GM18870 (cell line): ENCODE data around the gene FBN2.
"Not testable (repeated sequence)": the region's sequence is repeated elsewhere in the genome, so short reads cannot be mapped to it uniquely, and the experiment has no call there.

ENCODE experiments used
- ATAC-seq: cut with Tn5 transposase; IDR thresholded peaks from one replicate; pipeline ENCODE4 v1.9.1; 2021; ENCODE audit warnings: moderate library complexity; ENCODE audit not compliant: unreplicated experiment

FBN2 gene

DNA sequence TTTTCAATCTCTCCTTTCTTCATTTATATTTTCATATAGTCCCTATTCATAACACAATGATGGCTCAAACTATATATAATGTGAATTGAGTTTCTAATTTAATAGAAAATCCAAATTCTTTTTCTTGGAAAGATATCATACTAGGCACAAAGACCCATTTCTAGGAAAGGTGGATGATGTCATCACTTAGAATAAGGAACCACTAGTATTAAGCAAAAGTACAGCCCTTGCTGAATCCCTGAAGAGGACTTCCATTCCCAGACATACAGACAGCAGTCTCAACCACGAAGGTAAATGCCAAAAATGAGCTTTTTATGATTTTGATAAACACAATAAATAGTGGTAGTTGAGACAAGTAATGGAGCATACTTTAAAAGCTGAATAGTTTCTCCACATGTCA, 210.0 kb downstream of the FBN2 start:
- no peak for ATAC-seq

DNA sequence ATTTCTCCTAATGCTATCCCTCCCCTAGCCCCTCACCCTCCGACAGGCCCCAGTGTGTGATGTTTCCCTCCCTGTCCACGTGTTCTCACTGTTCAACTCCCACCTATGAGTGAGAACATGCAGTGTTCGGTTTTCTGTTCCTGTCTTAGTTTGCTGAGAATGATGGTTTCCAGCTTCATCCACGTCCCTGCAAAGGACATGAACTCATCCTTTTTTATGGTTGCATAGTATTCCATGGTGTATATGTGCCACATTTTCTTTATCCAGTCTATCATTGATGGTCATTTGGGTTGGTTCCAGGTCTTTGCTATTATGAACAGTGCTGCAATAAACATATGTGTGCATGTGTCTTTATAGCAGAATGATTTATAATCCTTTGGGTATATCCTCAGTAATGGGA, 216.6 kb downstream of the FBN2 start:
- not testable (repeated sequence) for ATAC-seq

DNA sequence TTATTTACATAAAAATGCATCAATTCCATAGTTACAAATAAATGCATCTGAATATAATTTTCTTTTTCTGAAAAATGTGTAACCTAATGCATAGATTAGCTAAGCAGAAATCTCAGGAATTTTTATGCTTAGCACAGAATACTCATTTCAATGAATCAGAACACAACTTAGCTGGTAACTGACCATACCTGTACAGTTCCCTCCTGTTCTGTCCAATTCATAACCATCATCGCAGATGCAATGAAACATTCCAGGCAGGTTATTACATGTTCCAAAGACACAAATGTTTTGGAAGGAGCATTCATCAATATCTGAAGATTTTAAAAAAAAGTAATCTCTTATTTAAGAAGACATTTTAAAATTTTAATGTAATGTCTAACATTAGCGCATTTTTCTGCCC, 219.4 kb downstream of the FBN2 start:
- no peak for ATAC-seq

DNA sequence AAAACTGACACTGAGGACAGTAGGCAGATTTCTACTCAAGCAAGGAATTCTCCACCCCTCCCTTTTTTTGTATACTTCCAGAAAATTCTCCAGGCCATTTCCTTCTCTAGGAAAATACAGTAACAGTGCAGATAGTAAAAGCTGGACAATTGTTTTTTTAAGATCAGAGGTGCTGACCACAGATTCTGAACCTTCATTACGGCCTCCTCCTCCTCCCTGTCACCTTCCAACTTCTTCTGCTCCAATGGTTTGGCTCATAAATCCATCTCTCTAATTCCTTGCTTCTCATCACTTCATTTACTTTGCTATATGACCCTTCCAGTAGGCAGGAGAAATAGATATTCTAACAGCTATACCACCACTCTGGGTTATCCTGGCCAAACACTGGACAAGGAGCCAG, 220.6 kb downstream of the FBN2 start:
- ATAC-seq, result no peak

DNA sequence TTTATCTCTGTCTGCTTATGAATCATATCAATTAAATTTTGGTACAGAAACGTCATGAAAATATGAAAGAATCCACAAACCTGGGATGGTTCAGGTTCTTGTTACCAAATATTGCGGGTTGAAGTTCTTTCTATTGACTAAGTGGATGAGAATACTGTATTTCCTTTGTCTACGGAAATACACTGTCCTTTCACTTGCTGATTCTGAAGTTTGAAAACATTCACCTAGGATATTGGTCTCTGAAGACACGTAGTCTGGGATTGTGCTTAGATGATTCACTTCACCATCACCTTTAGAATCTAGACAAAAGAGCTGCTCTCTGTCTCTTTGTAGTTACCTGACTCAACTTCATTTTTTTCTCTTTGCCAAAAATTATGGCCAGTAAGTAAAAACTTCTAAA, 222.4 kb downstream of the FBN2 start:
- no peak for ATAC-seq

DNA sequence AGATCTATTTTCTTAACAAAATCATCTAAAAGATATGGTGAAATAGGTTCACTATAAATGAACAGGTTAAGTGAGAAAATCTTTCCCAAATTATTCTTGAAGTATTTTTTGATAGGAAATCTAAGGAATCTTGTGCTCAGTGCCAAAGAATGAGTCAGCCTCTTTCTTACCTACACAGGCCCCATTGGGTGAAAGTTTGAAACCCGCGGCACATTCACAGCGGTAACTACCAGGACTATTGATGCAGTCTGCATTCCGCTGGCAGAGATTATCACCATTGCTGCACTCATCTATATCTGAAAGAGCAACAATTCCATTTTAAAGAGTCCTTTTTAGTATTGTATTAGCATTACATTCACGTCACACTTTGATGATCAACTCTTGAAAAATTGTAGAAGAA, 232.7 kb downstream of the FBN2 start:
- ATAC-seq, result no peak

DNA sequence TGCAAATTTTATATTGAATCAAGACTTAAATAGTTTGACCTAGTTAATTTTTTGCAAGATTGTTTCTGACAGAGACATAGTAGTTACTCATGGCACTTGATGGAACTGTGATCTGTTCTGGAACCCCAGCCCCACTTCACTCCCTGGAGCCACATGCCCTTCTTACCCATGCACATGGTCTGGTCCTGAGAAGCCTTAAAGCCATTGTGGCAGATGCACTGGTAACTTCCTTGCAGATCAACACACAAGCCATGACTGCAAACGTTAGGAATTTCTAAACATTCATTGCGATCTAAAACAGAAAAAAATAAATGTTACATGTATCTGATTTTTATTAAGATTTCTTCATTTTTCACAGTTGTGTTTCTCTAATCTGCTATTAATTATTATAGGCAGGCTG, 233.3 kb downstream of the FBN2 start:
- no peak for ATAC-seq

DNA sequence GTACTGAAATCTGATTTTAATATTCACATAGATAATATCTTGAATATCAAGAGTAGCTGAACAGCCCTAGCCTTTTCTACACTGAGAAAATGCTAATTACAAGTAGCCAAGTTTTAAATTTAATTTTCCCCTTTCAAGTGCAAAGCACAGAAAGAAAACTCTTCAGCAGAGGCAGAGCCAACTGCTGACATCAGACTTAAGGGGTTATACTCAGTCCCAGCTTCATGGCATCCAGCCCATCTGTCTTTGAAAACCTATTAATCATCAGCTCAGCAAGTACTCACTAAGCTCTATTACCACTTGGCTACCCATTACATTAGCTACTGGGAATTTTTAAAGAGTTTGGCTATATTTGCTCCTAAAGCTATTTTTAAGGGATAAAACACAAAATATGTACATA, 234.0 kb downstream of the FBN2 start:
- no peak for ATAC-seq

DNA sequence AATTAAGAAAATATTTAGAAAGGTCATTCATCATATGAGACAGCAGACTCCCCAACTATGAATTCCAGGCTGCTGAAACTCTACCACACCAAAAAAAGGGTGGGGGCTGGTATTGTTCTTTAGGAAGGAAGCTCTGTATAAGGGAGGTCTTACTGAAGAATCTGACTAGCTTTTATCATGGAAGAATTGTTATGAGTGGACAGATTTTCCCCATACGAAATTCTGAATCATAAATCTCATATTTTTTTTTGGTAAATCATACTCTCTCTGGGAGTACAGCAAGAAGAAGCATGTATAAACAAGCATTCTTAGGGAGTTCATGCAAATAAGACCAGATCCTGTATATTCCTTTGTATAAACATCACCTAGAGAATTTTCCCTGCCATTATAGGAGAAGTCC, 234.5 kb downstream of the FBN2 start:
- no peak for ATAC-seq

DNA sequence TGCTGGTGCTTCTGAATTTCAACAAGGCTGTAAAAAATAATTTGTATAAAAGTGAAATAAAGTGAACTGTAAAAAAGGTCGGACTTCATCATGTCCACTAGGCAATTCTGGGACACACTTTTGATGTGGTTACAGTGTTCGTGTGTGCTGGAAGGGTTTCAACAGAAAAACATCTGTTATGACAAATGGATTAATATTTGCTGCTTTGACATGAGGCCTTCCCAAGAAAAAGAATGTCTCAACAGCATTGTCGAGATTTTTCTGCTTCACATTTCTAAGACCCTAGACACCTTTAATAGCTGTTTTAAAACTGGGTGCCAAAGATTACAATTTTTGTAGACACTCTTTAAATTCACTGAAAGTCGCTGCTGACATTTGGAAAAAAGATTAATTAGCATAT, 237.9 kb downstream of the FBN2 start:
- no peak for ATAC-seq

DNA sequence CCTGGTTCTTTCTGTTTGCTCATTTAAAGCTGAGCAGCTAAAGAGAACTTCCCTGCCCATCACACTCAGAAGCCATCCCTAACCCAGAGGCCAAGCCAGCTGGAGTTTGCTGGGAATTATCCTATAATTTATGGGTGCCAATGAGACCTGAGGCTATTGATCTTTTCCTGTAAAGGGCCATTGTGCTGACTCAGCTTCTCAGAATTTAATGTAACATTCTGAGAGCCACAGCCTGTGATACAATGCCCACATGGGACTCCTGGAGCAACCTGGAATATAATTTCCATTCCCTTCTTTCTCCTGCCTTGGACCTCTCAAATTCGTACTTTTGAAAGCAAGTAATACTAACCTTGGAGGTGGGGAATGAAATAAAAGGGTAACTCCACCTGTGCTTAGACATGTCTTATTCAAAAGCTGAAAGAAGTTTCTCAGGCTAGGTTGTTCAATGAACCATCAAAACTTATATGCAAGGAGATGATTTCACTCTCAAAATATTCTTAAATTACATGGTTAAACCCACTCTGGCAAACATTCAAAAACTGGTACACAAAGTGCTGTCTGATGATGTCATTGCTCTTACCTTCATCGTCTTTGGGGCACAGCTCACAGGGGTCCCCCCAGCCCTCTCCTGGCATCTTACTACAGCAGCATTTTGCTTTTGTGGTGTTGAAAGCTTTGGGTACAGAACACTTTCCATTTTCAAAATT, 247.7 kb downstream of the FBN2 start:
- no peak for ATAC-seq

DNA sequence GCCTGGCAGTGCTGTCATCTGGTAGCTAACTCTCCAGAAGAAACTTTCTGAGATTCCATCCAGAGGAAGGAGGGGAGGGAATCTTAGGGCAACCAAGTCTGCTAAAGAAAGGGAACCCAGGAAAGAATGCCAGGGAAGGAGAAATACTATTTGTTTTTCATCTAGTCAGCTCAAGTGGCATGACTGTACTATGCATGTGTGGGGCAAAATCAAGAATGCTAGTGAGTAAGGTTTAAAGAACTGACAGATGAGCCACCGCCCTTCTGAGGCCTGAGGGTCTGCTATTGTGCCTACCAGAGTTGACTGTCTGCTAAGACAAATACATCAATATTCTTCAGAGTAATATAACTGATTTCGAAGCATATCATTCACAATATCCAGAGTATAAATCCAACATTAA, 250.3 kb downstream of the FBN2 start:
- no peak for ATAC-seq

DNA sequence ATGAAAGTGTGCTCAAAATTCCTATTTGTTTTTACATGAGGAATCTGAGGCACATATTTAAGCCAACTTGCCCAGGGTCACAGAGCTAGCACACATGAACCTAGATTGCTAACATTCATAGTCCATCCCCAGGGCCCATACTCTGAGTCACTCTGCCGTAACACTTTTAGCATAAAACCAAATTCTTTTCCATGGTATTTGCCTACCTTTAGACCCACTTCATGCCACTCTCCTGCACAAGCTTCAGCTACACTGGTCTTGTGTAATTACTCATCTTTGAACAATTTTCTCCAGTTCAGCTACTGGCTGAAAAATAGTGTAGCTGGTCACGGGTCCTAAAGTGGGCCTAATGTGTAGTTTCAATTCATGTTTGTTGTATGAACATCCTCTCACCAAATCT, 253.8 kb downstream of the FBN2 start:
- no peak for ATAC-seq

DNA sequence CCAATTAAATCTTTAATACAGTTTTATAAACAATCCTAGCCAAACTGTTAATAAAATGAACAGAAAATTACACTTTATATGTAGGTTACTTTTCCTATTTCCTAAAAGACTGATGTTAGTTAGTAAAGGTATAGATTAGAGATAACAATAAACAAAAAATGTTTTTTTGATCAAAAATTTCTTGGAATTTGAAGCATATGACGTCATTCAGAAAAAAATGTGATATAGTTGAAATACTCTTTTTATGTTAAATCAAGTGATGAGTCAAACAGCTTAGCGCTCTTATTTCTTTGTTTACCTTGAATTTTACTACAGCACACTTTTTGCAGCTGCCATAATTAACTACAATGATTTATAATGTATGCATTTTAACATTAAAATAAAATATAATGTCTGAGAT, 258.7 kb downstream of the FBN2 start:
- ATAC-seq, result no peak

DNA sequence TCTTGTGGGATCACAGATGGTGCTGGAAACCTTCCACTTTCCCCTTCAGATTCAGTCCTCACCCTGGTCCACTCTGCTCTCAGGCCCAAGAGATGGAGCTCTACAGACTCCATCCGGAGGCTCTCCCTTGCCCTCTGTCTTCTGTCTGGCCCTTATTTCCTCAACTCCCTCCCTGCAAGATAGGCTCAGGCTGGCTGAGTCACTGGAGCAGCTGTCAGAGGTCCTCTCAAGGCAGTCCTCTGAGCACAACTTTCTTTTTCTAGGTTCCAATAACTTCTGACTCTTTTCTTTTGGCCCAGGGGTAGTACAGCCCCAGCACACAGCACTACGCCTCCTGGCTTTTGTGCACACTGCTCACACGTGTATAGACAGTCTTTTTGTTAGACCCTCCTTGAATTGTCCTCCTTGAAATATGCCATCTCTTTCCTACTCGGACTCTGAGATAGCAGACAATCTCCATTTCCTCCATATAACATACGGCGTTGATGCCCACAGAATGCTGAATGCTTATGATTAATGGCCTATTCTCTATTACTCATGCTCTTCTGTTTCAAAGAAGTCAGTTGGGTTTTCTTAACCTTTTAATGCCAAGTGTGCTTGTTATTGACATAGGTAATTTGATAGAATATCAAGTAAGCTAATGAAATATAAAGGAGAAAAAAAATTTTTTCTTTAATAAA, 261.4 kb downstream of the FBN2 start:
- no peak for ATAC-seq

DNA sequence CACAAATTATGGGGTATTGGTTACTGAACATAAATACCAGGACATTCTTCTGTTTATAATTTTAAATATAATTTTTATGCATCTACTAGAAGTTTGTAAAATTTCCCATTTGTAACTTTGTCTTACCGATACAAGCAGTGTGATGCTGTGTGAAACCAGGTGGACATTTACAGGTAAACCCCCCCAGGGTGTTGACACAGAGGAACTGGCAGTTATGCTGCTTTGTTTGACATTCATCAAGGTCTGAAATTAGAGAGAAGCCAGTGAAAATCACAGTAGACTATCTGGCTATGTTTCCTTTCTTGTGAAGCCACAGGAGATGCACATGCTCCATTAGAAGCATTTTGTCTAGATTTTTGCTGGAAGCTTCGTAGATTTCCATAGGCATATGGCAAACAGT, 263.6 kb downstream of the FBN2 start:
- no peak for ATAC-seq

DNA sequence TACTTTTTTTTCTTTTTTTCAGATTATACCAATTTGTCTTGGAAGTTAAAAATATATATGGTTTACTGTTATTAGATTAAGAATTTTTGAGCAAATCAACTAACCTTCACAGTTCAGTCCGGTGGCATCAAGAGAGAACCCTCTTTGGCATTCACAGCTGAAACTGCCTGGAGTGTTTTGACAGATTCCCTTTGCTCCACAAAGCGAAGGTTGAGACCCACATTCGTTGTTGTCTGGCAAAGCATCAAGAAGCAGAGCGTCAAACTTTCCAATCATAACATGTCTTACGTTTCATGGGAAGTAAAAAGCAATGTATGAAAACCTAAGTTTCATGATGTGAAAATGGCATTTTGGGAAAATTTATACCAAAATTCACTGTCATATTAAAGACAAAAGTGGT, 264.3 kb downstream of the FBN2 start:
- no peak for ATAC-seq

DNA sequence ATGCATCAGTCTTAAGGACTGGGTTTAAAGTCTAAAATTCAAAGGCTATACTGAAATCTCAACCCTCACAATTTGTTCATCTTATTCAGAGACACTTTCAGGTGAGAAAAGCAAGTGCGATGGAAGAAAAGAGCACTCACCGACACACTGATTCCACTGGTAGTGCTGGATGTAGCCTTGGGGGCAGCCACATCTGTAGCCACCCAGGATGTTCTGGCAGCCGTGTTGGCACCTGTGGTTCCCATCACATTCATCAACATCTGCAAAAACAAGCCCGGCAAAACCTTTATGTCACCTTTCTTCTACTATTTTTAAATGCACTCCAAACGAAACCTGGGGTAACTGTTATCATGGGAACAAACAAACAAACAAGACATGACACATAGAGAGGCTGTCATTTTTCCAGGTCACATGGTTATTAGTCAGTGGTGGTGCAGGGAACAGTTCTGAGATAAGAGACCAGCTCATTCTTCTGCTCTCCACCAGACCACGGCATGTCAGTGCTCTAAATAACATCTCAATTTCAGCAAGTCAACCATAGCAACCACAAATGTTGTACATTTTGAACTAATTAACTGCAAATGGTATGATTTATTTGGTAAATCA, 266.1 kb downstream of the FBN2 start:
- no peak for ATAC-seq

DNA sequence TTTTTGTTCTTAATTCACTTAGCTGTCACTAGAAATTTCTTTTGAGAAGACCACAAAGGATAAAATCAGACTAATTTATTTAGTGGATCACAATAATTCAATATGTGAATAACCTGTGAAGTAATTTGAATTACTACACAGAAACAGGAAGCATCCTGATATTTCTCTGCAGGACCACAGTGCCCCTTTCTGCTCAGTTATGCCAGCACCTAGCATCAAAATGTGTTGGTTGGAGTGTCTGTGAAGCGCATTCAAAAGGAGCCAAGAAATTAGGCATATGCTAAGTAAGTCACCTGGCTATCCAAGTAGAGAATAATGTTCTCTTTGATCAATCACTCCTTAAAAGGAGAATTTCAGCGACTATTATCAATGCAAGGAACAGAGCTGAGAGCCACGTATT, 267.0 kb downstream of the FBN2 start:
- no peak for ATAC-seq

DNA sequence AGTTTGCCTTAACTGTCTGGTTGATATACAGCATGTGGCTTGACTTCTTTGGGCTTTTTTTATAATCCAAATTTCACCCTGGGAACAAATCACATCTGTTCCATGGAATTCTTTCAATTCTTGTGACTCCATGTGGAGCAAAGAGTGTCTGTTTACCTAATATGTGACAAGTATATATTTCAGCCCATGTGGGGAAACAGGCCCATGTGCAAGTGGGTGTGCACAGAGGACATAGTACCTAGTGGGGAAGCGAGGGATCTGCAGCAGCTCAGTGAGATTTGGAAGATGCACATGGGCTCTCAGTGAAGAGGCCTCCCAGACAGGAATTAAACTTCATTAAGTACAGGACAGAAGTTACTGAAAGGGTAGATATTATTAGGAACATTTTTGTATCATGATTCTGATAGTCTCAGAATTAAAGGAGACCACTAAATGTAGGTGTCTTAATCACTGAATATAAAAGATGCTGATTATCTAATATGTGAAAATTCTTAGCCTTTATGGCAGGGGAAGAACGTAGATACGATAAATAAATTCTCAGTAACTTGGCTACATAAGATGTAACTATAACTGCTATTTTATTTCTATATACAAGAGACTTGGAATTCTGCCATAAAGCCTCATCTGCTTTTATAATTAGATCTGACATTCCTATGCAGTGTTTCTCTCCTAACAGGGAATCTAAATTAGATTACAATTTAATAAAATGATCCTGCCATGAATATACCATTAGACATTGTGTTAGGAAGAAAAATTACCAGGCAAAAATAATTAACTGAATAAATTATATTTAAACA, 273.3 kb downstream of the FBN2 start:
- ATAC-seq, result no peak

DNA sequence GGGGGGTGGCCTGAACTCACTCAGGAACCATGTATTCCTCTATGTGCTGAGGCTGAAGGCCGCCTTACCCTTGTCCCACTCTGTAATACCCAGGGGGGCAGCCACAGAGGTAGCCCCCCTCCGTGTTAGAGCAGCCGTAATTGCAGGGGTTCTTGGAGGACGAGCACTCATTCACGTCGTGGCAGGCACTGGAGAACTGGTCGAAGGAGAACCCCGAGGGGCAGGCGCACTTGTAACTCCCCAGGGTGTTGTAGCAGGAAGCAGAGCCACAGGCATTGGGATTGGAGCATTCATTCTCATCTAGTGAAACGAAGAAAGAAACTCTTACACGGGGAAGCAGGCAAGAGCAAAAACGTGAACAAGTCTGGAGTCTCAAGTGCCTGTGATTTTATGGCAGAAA, 274.7 kb downstream of the FBN2 start:
- ATAC-seq, result no peak

DNA sequence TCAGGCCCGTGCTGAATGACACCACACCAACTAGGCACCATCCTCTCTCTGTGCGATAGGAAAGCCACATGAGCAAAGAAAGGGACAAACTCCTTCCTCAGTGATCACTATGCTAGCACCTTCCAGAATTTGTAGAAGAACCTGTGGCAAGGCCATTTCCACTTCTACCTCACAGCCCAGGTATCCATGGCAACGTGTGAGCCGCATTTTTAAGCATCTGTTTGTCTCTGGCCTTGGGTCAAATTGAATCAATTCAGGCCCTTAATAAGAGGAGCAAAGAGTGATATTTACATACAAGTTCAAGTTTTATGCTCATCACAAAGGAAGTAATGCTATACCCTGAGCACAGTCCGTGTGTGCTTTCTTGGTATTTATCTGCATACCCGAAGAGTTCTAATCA, 275.1 kb downstream of the FBN2 start:
- ATAC-seq, result no peak
